Calu3 (cell line): ENCODE results near the gene ZBTB20. TPM values are rescaled to one million over a fixed set of nuclear protein-coding genes. Genes with fewer than 3 reads are reported as not detected.

ENCODE experiments used
- BruUV-seq: library from RNA; stranded (reverse); fragments of 400-500 nt; replicated peaks from 2 replicates; lab custom pipeline; 2021; lab: Mats Ljungman, UMichigan
- CTCF ChIA-PET: fragments of 300-600 bp; sonication (Branson Sonifier 250); formaldehyde crosslinking; loops from one replicate; lab custom pipeline; 2022; ENCODE audit warnings: antibody characterized with exemption; lab: Charles Lee
- DNase-seq: peaks from one replicate; pipeline ENCODE4 v3.0.0; 2022
- H3K27ac Mint-ChIP-seq: one replicate; pipeline ENCODE4 v1.8.0; 2022; ENCODE audit warnings: mixed read lengths; ENCODE audit not compliant: unreplicated experiment
- H3K27me3 Mint-ChIP-seq: one replicate; pipeline ENCODE4 v1.8.0; 2022; ENCODE audit warnings: mixed read lengths; ENCODE audit not compliant: unreplicated experiment
- H3K36me3 Mint-ChIP-seq: one replicate; pipeline ENCODE4 v1.8.0; 2022; ENCODE audit warnings: mild to moderate bottlenecking, moderate library complexity, mixed read lengths; ENCODE audit not compliant: insufficient read depth, unreplicated experiment
- H3K4me1 Mint-ChIP-seq: one replicate; pipeline ENCODE4 v1.8.0; 2022; ENCODE audit warnings: mild to moderate bottlenecking, low read depth, mixed read lengths; ENCODE audit not compliant: unreplicated experiment
- H3K4me3 Mint-ChIP-seq: one replicate; pipeline ENCODE4 v1.8.0; 2022; ENCODE audit warnings: mild to moderate bottlenecking, low read depth, moderate library complexity, mixed read lengths; ENCODE audit not compliant: unreplicated experiment
- H3K9me3 Mint-ChIP-seq: one replicate; pipeline ENCODE4 v1.8.0; 2022; ENCODE audit warnings: low read depth, mixed read lengths; ENCODE audit not compliant: unreplicated experiment
- intact Hi-C: fragments of 100-400 bp; cut with micrococcal nuclease; formaldehyde crosslinking; loops from one replicate; pipeline ENCODE4 v1.10.0; 2022; ENCODE audit not compliant: unreplicated experiment
- total RNA-seq: library from RNA; stranded (reverse); gene quantifications from 2 replicates; pipeline ENCODE4 v1.2.3, GENCODE V29; 2022
- TF ChIP-seq, protein P1 (sequence below): fragments of 200-600 bp; IDR thresholded peaks from one replicate; pipeline ENCODE4 v1.8.0; 2022; ENCODE audit warnings: antibody characterized with exemption; ENCODE audit not compliant: unreplicated experiment

The ZBTB20 gene
- total RNA-seq, 1 experiment from 2014 or later = 24.1 TPM

DNA sequence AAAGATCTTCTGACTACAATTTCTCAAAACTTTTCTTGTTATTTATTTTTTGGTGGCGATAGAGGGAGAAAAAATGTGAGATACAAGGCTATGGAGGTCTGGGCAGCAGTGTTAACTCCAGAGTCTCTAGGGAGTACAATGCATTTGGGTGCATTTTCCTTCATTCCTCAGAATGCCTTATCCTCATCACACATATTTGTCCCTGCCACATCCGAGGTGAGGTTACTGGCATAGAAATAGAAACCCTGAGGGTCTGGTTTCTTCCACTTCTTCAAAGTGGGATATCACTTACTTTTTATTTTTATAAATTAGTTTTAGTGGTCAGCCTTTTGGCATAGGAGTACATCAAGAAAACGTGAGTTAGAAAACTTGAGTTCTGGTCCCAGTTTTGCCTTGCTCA, 702.9 kb downstream of the ZBTB20 start:
- TF ChIP-seq, protein P1, sequence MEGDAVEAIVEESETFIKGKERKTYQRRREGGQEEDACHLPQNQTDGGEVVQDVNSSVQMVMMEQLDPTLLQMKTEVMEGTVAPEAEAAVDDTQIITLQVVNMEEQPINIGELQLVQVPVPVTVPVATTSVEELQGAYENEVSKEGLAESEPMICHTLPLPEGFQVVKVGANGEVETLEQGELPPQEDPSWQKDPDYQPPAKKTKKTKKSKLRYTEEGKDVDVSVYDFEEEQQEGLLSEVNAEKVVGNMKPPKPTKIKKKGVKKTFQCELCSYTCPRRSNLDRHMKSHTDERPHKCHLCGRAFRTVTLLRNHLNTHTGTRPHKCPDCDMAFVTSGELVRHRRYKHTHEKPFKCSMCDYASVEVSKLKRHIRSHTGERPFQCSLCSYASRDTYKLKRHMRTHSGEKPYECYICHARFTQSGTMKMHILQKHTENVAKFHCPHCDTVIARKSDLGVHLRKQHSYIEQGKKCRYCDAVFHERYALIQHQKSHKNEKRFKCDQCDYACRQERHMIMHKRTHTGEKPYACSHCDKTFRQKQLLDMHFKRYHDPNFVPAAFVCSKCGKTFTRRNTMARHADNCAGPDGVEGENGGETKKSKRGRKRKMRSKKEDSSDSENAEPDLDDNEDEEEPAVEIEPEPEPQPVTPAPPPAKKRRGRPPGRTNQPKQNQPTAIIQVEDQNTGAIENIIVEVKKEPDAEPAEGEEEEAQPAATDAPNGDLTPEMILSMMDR = no peak
- DNase-seq = no peak
- no peak overlapping the region for H3K27ac Mint-ChIP-seq
- BruUV-seq = no TSS peak
- no peaks in the 10 kb centered on the region for H3K9me3 Mint-ChIP-seq
- H3K36me3 Mint-ChIP-seq = peaks cover 8% of the 10 kb centered on the region
- CTCF ChIA-PET = no interaction called here
- intact Hi-C loops = no loop called here
- peaks cover 8% of the 10 kb centered on the region for H3K4me1 Mint-ChIP-seq
- no peaks in the 10 kb centered on the region for H3K27me3 Mint-ChIP-seq
- H3K4me3 Mint-ChIP-seq = no peak overlapping the region

DNA sequence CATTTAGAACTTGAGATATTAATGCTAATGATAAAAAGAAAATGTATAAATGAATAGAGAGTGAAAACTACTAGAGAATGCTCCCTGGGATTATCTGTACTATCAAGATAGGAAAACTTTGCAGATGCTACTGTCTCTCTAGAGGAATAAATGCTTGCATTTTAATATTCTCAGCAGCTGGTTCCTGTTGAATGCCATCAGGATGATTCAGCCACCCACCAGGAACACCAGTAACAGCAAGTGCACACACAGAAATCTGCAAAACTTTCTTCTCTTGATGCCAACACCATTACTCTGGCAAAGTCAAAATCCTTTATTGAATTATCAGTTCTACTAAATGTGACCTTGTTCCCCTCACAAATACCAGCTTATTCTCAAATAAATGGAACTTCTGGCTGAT, 704.8 kb downstream of the ZBTB20 start:
- H3K27me3 Mint-ChIP-seq = no peaks in the 10 kb centered on the region
- TF ChIP-seq, protein P1 = no peak
- CTCF ChIA-PET = interaction anchor here (2.2 kb wide), 1 partner anchor 12 kb away, joined by 7 read pairs; no protein-coding TSS in a partner anchor
- no peak for DNase-seq
- H3K36me3 Mint-ChIP-seq = no peaks in the 10 kb centered on the region
- no peak overlapping the region for H3K27ac Mint-ChIP-seq
- no TSS peak for BruUV-seq
- intact Hi-C loops = no loop called here
- no peak overlapping the region for H3K4me3 Mint-ChIP-seq
- H3K4me1 Mint-ChIP-seq = peaks cover 8% of the 10 kb centered on the region
- no peaks in the 10 kb centered on the region for H3K9me3 Mint-ChIP-seq

DNA sequence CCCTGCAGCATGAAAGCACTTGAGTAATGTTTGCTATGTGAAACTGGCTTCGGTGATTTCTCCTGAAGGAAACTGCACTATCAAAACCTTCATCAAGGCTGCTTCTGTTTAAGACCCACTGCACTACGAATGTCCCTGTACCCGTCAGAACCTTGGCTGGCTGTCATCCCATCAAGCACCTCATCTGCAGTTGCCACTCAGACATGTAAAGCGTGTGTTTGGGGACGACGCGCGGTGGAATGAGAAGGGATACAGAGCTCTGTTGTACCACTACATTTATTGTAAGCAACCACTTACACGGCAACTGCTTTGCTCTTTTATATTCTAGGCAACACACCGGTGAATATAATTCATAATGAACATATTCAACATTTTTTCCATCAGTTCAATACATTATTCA, 705.7 kb downstream of the ZBTB20 start:
- TF ChIP-seq, protein P1 = no peak
- DNase-seq = no peak
- Mint-ChIP-seq H3K4me3 (no peak overlapping the region), H3K36me3 (no peaks in the 10 kb centered on the region), H3K9me3 (no peaks in the 10 kb centered on the region), H3K27ac (no peak overlapping the region), H3K27me3 (no peaks in the 10 kb centered on the region), H3K4me1 (peaks cover 8% of the 10 kb centered on the region)
- no TSS peak for BruUV-seq
- intact Hi-C loops = no loop called here
- CTCF ChIA-PET = interaction anchor here (2.2 kb wide), 1 partner anchor 12 kb away, joined by 7 read pairs; no protein-coding TSS in a partner anchor

DNA sequence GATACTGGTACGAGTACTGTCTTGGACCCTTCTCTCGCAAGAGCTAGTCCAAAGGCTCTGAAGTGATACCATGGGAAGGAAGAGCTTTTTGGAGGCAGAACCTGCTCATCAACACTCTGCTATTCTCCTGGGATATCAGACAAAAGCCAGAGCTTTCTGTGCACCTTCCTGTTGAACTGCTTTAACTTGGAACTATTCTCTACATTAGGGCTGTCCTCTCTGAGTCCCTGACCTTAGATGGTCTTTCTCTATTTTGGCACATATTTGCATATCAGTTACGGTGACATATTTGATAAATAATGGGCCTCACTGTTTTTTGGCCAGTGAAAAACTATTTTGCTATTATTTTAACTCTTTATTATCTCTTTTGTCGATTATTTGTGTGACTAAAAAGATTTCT, 706.4 kb downstream of the ZBTB20 start:
- H3K4me3 Mint-ChIP-seq = no peak overlapping the region
- CTCF ChIA-PET = no interaction called here
- H3K27ac Mint-ChIP-seq = no peak overlapping the region
- intact Hi-C loops = no loop called here
- TF ChIP-seq, protein P1 = no peak
- BruUV-seq = no TSS peak
- DNase-seq = no peak
- no peaks in the 10 kb centered on the region for H3K27me3 Mint-ChIP-seq
- no peaks in the 10 kb centered on the region for H3K36me3 Mint-ChIP-seq
- H3K4me1 Mint-ChIP-seq = peaks cover 8% of the 10 kb centered on the region
- H3K9me3 Mint-ChIP-seq = no peaks in the 10 kb centered on the region
